ENCODE measurements around the gene TNFRSF1A. TPM values are rescaled to one million over a fixed set of nuclear protein-coding genes. Genes with fewer than 3 reads are reported as not detected.
A peak's percentile ranks its signal among the peaks of the same experiment; 100 is the strongest.

Gene TNFRSF1A
- total RNA-seq, 1 donor from 2014 or later = 271 TPM

- Histone ChIP-seq H3K27ac (no peak overlapping the region), H3K27me3 (no peaks in the 10 kb centered on the region), H3K4me1 (peaks cover 3% of the 10 kb centered on the region), H3K4me3 (no peak overlapping the region), H3K36me3 (no peaks in the 10 kb centered on the region), H3K9me3 (no peaks in the 10 kb centered on the region)
- peak in 1 of 2 donors; percentile 78 for DNase-seq (ENCODE audit: extremely low spot score in 2 of 2)
- intact Hi-C loops (cut with DNase I) = no loop called here
- no peak for TF ChIP-seq CTCF (IDR thresholded peaks at IDR 0.05)
Measured at GRCh38 chr12:6355491-6356373, 13.9 kb upstream of the TNFRSF1A start.

- H3K36me3 ChIP-seq = no peaks in the 10 kb centered on the region
- DNase-seq (ENCODE audit: extremely low spot score in 2 of 2) = peak in 1 of 2 donors; percentile 75
- intact Hi-C loops (cut with DNase I) = no loop called here
- no peaks in the 10 kb centered on the region for H3K4me1 ChIP-seq
- H3K27ac ChIP-seq = no peak overlapping the region
- no peak for TF ChIP-seq POLR2AphosphoS5 (IDR thresholded peaks at IDR 0.05; ENCODE audit: insufficient read depth in 1 of 2, low read depth in 1 of 2)
- no peak for TF ChIP-seq POLR2A (IDR thresholded peaks at IDR 0.05)
- TF ChIP-seq CTCF (IDR thresholded peaks at IDR 0.05) = no peak
- no peaks in the 10 kb centered on the region for H3K27me3 ChIP-seq
- H3K4me3 ChIP-seq = no peak overlapping the region
- H3K9me3 ChIP-seq = no peaks in the 10 kb centered on the region
Measured at GRCh38 chr12:6354495-6355393, 12.9 kb upstream of the TNFRSF1A start.

GRCh38 chr12:6352193-6353173, 10.6 kb upstream of the TNFRSF1A start:
- Histone ChIP-seq H3K4me1 (peaks cover 18% of the 10 kb centered on the region), H3K36me3 (no peaks in the 10 kb centered on the region), H3K27ac (no peak overlapping the region), H3K4me3 (no peak overlapping the region), H3K9me3 (no peaks in the 10 kb centered on the region), H3K27me3 (no peaks in the 10 kb centered on the region)
- peak in 1 of 2 donors; percentile 72 for DNase-seq (ENCODE audit: extremely low spot score in 2 of 2)
- TF ChIP-seq POLR2AphosphoS5 (IDR thresholded peaks at IDR 0.05; ENCODE audit: insufficient read depth in 1 of 2, low read depth in 1 of 2) = no peak
- no peak for TF ChIP-seq POLR2A (IDR thresholded peaks at IDR 0.05)
- TF ChIP-seq CTCF (IDR thresholded peaks at IDR 0.05) = no peak
- intact Hi-C loops (cut with DNase I) = no loop called here

GRCh38 chr12:6351622-6352021, 9.7 kb upstream of the TNFRSF1A start:
- Histone ChIP-seq H3K9me3 (no peaks in the 10 kb centered on the region), H3K27ac (no peak overlapping the region), H3K4me3 (no peak overlapping the region), H3K27me3 (no peaks in the 10 kb centered on the region), H3K4me1 (peaks cover 26% of the 10 kb centered on the region), H3K36me3 (no peaks in the 10 kb centered on the region)
- DNase-seq (ENCODE audit: extremely low spot score in 2 of 2) = no peak
- intact Hi-C loops (cut with DNase I) = no loop called here
- no peak for TF ChIP-seq CTCF (IDR thresholded peaks at IDR 0.05)
- TF ChIP-seq POLR2AphosphoS5 (IDR thresholded peaks at IDR 0.05; ENCODE audit: insufficient read depth in 1 of 2, low read depth in 1 of 2) = no peak
- TF ChIP-seq POLR2A (IDR thresholded peaks at IDR 0.05) = no peak
